HL-60 (cell line): ENCODE results near the gene NUDT19.
"Not testable (repeated sequence)": the region's sequence is repeated elsewhere in the genome, so short reads cannot be mapped to it uniquely, and the experiment has no call there.

ENCODE experiments used
- DNase-seq, 2 experiments: peaks; one replicate each; pipeline ENCODE4 v3.0.0-alpha.2; 2010 to 2020; ENCODE audit warnings: low read depth in 1 of 2, low spot score in 1 of 2
- H3K27ac ChIP-seq: fragments of 250-450 bp; sonication (Bioruptor Pico); replicated peaks from 2 replicates; pipeline ENCODE4 v1.5.1; 2020; ENCODE audit warnings: mild to moderate bottlenecking, moderate library complexity
- H3K27me3 ChIP-seq: fragments of 250-450 bp; sonication (Bioruptor Pico); 2 replicates; pipeline ENCODE4 v1.5.1; 2021; ENCODE audit warnings: mild to moderate bottlenecking, moderate library complexity; ENCODE audit not compliant: insufficient read depth, poor library complexity, severe bottlenecking
- H3K4me3 ChIP-seq: replicated peaks from 2 replicates; pipeline ENCODE4 v1.5.1; 2011; ENCODE audit warnings: mild to moderate bottlenecking, control low read depth, low read length; ENCODE audit not compliant: insufficient read depth
- CTCF ChIP-seq: IDR thresholded peaks from one replicate; pipeline ENCODE4 v1.5.1; 2011; ENCODE audit warnings: low read length, control low read depth, inconsistent platforms; ENCODE audit not compliant: insufficient read depth
- GABPA ChIP-seq: IDR thresholded peaks from 2 replicates; pipeline ENCODE4 v1.6.1; 2012; ENCODE audit warnings: low read depth
- POLR2AphosphoS5 ChIP-seq: IDR thresholded peaks from 2 replicates; pipeline ENCODE4 v1.6.1; 2012; ENCODE audit warnings: low read depth
- SPI1 ChIP-seq: IDR thresholded peaks from 2 replicates; pipeline ENCODE4 v1.6.1; 2012; ENCODE audit warnings: low read depth, mild to moderate bottlenecking, borderline replicate concordance
- TF ChIP-seq, protein P1 (sequence below): IDR thresholded peaks from 2 replicates; pipeline ENCODE4 v1.6.1; 2012; ENCODE audit warnings: low read depth; ENCODE audit not compliant: insufficient replicate concordance

NUDT19 gene

DNA sequence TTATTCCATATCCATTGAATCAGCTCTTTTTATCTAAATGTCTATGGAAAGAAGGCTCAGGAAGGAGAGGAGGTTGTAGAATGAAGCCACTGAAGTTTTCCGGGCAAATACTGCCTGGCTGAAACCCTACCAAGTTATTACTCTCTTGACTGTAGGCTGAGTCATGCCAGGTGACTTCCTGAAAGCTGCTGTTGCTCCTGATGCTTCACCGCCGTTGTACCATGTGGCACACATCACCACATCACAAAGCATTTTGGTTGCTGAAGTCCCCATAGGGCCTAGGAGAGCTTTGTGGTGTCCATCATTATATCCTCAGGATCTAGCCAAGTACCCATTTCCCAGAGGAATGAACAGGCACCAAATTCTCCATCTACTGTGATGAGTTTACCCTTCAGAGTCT is 16.8 kb downstream of the NUDT19 start:
- Histone ChIP-seq H3K27ac (no peak overlapping the region), H3K27me3 (no peaks in the 10 kb centered on the region), H3K4me3 (no peak overlapping the region)
- no peak for DNase-seq
- no peak for TF ChIP-seq CTCF
- TF ChIP-seq GABPA: no peak
- TF ChIP-seq, protein P1, sequence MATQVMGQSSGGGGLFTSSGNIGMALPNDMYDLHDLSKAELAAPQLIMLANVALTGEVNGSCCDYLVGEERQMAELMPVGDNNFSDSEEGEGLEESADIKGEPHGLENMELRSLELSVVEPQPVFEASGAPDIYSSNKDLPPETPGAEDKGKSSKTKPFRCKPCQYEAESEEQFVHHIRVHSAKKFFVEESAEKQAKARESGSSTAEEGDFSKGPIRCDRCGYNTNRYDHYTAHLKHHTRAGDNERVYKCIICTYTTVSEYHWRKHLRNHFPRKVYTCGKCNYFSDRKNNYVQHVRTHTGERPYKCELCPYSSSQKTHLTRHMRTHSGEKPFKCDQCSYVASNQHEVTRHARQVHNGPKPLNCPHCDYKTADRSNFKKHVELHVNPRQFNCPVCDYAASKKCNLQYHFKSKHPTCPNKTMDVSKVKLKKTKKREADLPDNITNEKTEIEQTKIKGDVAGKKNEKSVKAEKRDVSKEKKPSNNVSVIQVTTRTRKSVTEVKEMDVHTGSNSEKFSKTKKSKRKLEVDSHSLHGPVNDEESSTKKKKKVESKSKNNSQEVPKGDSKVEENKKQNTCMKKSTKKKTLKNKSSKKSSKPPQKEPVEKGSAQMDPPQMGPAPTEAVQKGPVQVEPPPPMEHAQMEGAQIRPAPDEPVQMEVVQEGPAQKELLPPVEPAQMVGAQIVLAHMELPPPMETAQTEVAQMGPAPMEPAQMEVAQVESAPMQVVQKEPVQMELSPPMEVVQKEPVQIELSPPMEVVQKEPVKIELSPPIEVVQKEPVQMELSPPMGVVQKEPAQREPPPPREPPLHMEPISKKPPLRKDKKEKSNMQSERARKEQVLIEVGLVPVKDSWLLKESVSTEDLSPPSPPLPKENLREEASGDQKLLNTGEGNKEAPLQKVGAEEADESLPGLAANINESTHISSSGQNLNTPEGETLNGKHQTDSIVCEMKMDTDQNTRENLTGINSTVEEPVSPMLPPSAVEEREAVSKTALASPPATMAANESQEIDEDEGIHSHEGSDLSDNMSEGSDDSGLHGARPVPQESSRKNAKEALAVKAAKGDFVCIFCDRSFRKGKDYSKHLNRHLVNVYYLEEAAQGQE: no peak
- TF ChIP-seq SPI1: no peak
- TF ChIP-seq POLR2AphosphoS5: no peak

GRCh38 chr19:32709032-32709431 is 17.4 kb downstream of the NUDT19 start:
- no peak for DNase-seq
- TF ChIP-seq POLR2AphosphoS5: no peak
- TF ChIP-seq, protein P1: no peak
- no peak for TF ChIP-seq GABPA
- no peak for TF ChIP-seq CTCF
- no peak for TF ChIP-seq SPI1

DNA sequence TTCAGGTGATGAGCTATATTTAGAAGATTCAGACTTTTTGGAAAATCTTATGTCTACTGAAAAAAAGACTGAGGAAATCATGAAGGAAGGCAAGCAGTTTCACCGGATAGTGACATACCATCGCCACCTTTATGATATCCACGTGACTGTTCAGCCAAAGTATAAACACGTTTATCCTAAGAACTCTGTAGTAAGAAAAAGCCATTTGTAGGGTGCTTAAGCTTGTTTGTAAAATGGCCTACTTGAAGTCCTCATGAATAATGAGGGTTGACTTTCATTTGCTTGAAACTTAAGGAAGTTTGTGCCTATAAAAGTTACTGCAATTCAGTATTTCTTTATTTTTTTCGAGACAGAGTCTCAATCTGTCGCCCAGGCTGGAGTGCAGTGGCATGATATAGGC is 20.1 kb downstream of the NUDT19 start:
- Histone ChIP-seq H3K27ac (no peak overlapping the region), H3K27me3 (no peaks in the 10 kb centered on the region), H3K4me3 (no peak overlapping the region)
- TF ChIP-seq, protein P1: no peak
- TF ChIP-seq SPI1 (no peak), POLR2AphosphoS5 (no peak), CTCF (no peak), GABPA (no peak)
- DNase-seq: no peak

More at GRCh38 chr19:32709032-32709431, 17.4 kb downstream of the NUDT19 start:
- H3K27me3 ChIP-seq: no peaks in the 10 kb centered on the region
- H3K27ac ChIP-seq: no peak overlapping the region
- H3K4me3 ChIP-seq: no peak overlapping the region

DNA sequence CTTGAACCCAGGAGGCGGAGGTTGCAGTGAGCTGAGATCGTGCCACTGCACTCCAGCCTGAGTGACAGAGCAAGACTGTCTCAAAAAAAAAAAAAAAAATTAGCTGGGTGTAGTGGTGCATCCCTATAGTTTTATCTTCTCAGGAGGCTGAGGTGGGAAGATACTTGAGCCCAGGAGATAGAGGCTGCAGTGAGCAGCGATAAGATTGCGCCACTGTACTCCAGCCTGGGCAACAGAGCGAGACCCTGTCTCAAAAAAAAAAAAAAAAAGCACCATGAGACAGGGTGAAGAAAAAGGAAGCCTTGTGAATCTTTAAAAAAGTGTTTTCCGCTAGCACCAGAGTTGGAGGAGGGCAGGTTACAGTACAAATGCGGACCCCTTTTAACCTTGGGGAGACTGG is 24.6 kb downstream of the NUDT19 start:
- not testable (repeated sequence) for H3K27me3 ChIP-seq, DNase-seq, H3K4me3 ChIP-seq, H3K27ac ChIP-seq
